LNCaP clone FGC (cell line): Measurements from ENCODE around the gene ROBO1.

Experiments
- DNase-seq: peaks from one replicate; pipeline ENCODE4 v3.0.0-alpha.2; 2011; ENCODE audit warnings: low read depth
- H3K4me3 ChIP-seq: 2 replicates; pipeline ENCODE4 v1.5.1; 2011; ENCODE audit warnings: mild to moderate bottlenecking, low read depth, low read length, control low read depth
- TF ChIP-seq, protein P1 (sequence below): IDR thresholded peaks from 2 replicates; pipeline ENCODE4 v1.5.1; 2012; ENCODE audit warnings: mild to moderate bottlenecking; ENCODE audit not compliant: control insufficient read depth, insufficient read depth; ENCODE audit errors: extremely low read depth

The ROBO1 gene

DNA sequence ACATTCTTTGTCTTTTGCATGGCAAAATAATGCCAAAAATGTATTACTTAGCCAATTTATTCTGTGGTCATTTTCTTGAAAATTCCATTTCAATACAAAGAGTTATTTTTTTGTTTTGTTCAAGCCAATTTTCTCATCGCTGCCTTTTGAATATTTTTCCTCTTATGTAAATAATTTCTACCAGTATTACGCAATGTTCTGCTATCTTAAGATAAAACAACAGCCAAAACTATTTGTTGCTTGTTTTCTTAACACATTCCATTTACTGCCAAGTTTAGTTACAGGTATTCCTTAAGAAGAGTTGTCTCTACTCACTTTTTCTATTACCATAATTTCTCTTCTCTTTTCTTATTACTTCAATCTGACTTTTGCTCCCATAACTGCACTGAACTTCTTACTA is 163.1 kb downstream of the ROBO1 start:
- no peak overlapping the region for H3K4me3 ChIP-seq
- DNase-seq = no peak
- TF ChIP-seq, protein P1, sequence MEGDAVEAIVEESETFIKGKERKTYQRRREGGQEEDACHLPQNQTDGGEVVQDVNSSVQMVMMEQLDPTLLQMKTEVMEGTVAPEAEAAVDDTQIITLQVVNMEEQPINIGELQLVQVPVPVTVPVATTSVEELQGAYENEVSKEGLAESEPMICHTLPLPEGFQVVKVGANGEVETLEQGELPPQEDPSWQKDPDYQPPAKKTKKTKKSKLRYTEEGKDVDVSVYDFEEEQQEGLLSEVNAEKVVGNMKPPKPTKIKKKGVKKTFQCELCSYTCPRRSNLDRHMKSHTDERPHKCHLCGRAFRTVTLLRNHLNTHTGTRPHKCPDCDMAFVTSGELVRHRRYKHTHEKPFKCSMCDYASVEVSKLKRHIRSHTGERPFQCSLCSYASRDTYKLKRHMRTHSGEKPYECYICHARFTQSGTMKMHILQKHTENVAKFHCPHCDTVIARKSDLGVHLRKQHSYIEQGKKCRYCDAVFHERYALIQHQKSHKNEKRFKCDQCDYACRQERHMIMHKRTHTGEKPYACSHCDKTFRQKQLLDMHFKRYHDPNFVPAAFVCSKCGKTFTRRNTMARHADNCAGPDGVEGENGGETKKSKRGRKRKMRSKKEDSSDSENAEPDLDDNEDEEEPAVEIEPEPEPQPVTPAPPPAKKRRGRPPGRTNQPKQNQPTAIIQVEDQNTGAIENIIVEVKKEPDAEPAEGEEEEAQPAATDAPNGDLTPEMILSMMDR = no peak

DNA sequence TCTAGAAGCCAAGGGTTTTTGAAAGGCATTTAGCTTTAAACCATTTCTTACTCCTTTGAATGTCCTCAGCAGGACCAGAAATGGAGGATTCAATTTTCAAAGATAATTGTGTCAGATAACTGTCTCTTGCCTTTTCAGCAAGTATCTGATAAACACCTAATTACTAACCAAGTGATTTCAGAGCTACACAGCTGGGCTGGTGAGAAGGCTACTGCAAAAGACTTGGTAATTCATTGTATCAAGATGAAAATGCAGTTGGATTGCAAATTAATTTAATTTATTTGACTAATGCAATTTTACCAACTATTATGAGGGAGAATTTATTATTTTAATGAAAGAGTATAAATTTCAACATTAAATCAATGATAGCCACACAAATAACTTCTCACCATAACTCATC is 165.4 kb downstream of the ROBO1 start:
- DNase-seq = no peak
- TF ChIP-seq, protein P1 = no peak

DNA sequence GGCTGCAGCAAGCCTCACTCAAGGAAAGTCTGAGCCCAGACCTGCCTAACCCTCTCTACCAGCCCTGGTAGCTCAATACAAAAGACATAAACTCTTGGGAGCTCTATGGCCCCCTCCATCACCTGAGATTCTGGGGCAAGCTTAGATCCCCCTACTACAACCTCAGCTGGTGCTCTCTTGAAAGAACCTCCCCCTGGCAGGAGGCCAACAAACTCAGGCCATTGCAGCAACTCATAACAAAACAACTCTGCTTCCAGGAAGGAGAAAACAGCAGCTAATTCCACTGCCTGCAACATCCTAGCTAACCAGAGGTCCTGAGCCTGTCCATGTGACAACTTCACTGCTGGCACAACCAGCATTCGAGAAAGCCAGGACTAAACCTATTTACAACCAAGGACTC is 169.2 kb downstream of the ROBO1 start:
- DNase-seq = no peak
- H3K4me3 ChIP-seq = no peak overlapping the region
- TF ChIP-seq, protein P1 = no peak

More for the DNA sequence above, 165.4 kb downstream of the ROBO1 start:
- H3K4me3 ChIP-seq = no peak overlapping the region

DNA sequence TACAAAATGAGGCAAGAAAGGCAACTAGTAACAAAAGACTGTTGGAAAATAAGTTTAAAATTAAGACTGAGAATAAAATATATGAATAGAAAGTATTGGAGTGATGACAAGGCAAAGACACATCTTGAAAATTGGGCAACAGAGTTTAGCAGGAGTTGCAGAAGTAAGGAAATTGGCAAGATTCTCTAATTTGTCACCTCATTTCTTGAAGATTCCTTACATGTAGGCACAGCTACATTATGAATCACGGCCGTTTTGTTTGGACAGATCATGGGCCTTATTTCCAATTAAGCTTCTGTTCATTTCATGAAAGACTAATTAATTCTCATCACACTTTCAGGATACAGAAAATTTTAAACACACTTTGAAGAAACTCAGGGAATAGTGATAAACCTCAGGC is 170.1 kb downstream of the ROBO1 start:
- TF ChIP-seq, protein P1 = no peak
- H3K4me3 ChIP-seq = no peak overlapping the region
- DNase-seq = no peak

DNA sequence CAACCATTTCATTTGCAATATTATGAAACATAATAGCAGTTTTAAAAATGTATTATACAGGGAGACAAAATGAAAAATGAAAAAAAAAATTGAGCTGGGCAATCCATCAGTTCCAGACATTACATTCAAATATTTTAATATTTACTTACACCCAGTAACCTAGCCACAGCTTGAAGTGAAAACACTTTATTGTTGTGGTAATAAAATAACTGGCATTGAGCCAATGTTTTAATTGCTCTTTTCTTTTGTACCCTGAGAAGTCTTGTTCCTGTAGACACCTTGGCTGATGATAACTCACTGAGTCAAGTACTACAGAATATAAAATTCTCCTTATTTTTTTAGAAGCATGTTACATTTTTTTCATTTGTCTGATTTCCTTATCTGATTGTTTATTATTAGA is 180.6 kb downstream of the ROBO1 start:
- TF ChIP-seq, protein P1 = no peak
- no peak overlapping the region for H3K4me3 ChIP-seq
- DNase-seq = no peak

DNA sequence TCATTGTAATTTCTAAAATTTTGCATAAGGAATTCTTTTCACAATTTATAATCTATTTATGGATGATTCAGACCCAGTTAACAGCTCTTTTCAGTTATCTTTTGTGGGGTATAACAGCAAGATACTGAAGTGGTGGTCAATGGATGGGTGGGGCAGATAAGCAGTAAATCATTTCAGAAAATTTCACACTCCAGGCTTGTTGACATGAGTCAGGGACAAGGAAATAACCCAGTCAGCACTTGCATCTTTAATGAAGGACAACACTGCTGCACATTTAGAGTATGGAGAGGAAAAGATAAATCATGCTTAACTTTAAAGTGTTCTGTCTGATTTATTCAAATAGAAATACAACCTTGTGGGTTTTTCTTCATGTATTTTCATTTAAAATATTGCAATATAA is 181.6 kb downstream of the ROBO1 start:
- no peak for DNase-seq
- TF ChIP-seq, protein P1 = no peak
- H3K4me3 ChIP-seq = no peak overlapping the region

DNA sequence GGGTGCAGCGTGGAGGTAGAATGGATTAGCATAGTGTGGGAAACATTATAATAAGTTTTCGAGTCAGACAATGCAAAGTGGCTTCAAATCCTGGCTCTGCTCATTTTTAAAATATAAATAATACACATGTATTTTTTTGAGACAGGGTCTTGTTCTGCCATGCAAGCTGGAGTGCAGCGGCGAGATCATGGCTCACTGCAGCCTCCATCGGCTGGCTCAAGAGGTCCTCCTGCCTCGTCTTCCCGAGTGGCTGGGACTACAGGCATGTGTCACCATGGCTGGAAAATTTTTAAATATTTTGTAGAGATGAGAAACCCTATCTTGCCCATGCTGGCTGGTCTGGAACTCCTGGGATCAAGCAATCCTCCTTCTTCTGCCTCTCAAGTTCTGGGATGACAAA is 194.9 kb downstream of the ROBO1 start:
- no peak overlapping the region for H3K4me3 ChIP-seq
- TF ChIP-seq, protein P1 = no peak
- no peak for DNase-seq
